Heart right ventricle (tissue), 16 donors: Measurements from ENCODE around the gene ATG12. TPM values are rescaled to one million over a fixed set of nuclear protein-coding genes. Genes with fewer than 3 reads are reported as not detected.
A peak's percentile ranks its signal among the peaks of the same experiment; 100 is the strongest.
"Not testable (repeated sequence)": the region's sequence is repeated elsewhere in the genome, so short reads cannot be mapped to it uniquely, and the experiment has no call there.

Experiments used
- ATAC-seq, 8 donors: fragments of 200-7000 bp; cut with Tn5 transposase; one replicate each; pipeline ENCODE4 v1.9.1; 2020; ENCODE audit warnings: mild to moderate bottlenecking in 8 of 8, moderate library complexity in 8 of 8, moderate number of reproducible peaks in 1 of 8
- DNase-seq, 2 donors: peaks; one replicate each; pipeline ENCODE4 v3.0.0-alpha.2; 2020
- H3K27ac ChIP-seq, 10 donors: fragments of 200-600 bp; sonication (generic) in 2 of 10; one replicate each; pipeline versions ENCODE4 v1.5.0 to v1.8.0; 2020 to 2022; ENCODE audit warnings: mild to moderate bottlenecking in 3 of 10
- H3K27me3 ChIP-seq, 7 donors: fragments of 200-600 bp; one replicate each; pipeline ENCODE4 v1.8.0; 2021 to 2022; ENCODE audit warnings: mild to moderate bottlenecking in 2 of 7
- H3K36me3 ChIP-seq, 9 donors: fragments of 200-600 bp; sonication (generic) in 1 of 9; one replicate each; pipeline versions ENCODE4 v1.5.0 to v1.8.0; 2020 to 2022; ENCODE audit warnings: mild to moderate bottlenecking in 2 of 9
- H3K4me1 ChIP-seq, 9 donors: fragments of 200-600 bp; sonication (generic) in 1 of 9; one replicate each; pipeline versions ENCODE4 v1.5.0 to v1.8.0; 2020 to 2022; ENCODE audit warnings: mild to moderate bottlenecking in 4 of 9
- H3K4me3 ChIP-seq, 10 donors: fragments of 200-600 bp; sonication (generic) in 2 of 10; one replicate each; pipeline versions ENCODE4 v1.5.0 to v1.8.0; 2020 to 2022; ENCODE audit warnings: mild to moderate bottlenecking in 7 of 10, moderate library complexity in 2 of 10
- H3K9me3 ChIP-seq, 11 donors: fragments of 200-600 bp in 10 of 11; sonication (generic) in 2 of 11; one replicate each; pipeline versions ENCODE4 v1.5.0 to v1.8.0; 2013 to 2022; ENCODE audit warnings: mild to moderate bottlenecking in 2 of 11, control low read depth in 1 of 11, moderate library complexity in 1 of 11
- WGBS, 2 donors: extraction: QIAGEN DNeasy Blood & Tissue Kit; methylation state at CpG; one replicate each; pipeline ENCODE4 v1.1.7; 2013; ENCODE audit warnings: inconsistent platforms in 1 of 2; 5-methylcytosine and 5-hydroxymethylcytosine counted together
- intact Hi-C, 10 donors: fragments of 100-400 bp; cut with DNase I; formaldehyde crosslinking; loops; one replicate each; pipeline versions ENCODE4 v1.11.1 to v1.14.2; 2022
- polyA plus RNA-seq, 2 donors: library from polyadenylated mRNA; stranded (reverse); fragments of 200-250 nt; gene quantifications; one replicate each; pipeline ENCODE4 v1.2.3, GENCODE V29; 2013
- total RNA-seq, 10 donors: library from RNA; stranded (reverse); fragmentation: NEBNext Ultra II Directional in 3 of 10; extraction: Animal tissue kit (Norgen Biotek cat#: 25700) in 3 of 10; gene quantifications; one replicate each; pipeline versions ENCODE4 v1.2.1 to v1.2.4, GENCODE V29; 2021 to 2023
- TF ChIP-seq, protein P1 (sequence below), 9 donors: fragments of 200-600 bp; sonication (generic) in 2 of 9; IDR thresholded peaks; one replicate each; pipeline versions ENCODE4 v1.5.0 to v1.8.0; 2021 to 2022; ENCODE audit warnings: antibody characterized with exemption in 9 of 9, mild to moderate bottlenecking in 5 of 9, moderate library complexity in 1 of 9
- donor health status: Arrhythmogenic right ventricular cardiomyopathy.
- donor health status: ischemic (EF 13 %, LVEDD 7.1; RV severe dilation, severe dysfunction).
- donor health status: healthy with polysubstance abuse.
- donor health status: DM: no; HTN: yes; CAD: no.
- donor health status: DM: no; HTN: no; CAD: no.
- donor health status: ischemic (EF 25% LVEDD 6.9; RV normal size, moderate dysfunction).
- donor health status: ischemic (EF 25% LVEDD 5.7; RV mildly dilated, moderate dysfunction).
- donor health status: healthy.
- donor health status: DM: yes; HTN: yes; CAD: no.
- donor health status: Ischemic cardiomyopathy.
- donor health status: ischemic (EF 35%, LVEDD 5.7; RV mildly dilated, moderate dysfunction).
- donor health status: nonischemic (EF 11% LVEDD 7.7; RV severe dilation, severe dysfunction).
- donor health status: DM: yes; HTN: yes; CAD: no.
- donor health status: PGD.
- donor health status: ischemic (EF 29% LVEDD 5.4; RV normal size, mild dysfunction).
- donor health status: nonischemic (EF 23%, LVEDD 6.1; RV moderate dilation, normal function).

Gene ATG12
- total and polyA plus RNA-seq, 12 donors = 18.0 to 29.8 (median 25.0) TPM

DNA sequence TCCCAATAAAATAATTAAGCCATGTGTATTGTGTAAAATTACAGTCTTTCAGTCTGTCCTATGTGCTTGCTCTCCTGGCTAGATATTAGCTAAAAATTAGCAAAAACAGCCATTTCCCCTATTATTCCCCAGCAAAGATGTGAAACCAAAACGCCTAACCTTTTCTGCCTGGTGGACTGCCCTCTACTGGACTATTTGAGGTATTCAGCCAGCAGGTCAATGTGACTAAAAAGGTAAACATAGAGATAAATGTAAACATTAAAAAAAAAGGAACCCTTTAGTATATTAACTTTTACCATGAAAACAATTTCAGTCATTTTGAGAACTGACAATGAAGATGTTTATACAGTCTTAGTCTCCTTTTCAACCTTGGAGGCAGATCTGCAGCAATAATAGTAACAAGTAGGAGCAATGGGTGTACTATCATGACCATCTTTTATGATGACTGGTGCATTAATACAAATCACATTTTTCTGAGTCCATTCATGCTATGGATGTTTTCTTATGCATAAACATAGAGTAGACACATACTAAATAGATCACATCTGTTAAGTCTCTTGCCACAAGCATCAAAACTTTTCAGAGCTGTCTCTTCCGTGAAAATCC lies 10.1 kb downstream of the ATG12 start:
- DNase-seq (peak in 1 of 2 donors; percentile 17), ATAC-seq (peak in 2 of 8 donors; percentile 42 to 49)
- intact Hi-C loops = loop anchor here in 7 of 10 donors (2.0 to 10.0 kb wide), 5 partner anchors 196 to 526 kb away; no protein-coding TSS in a partner anchor
- Histone ChIP-seq H3K9me3 (no peaks in the 10 kb centered on the region), H3K27me3 (no peaks in the 10 kb centered on the region), H3K4me1 (peaks cover 0 to 5% (median 0%) of the 10 kb centered on the region in 9 donors), H3K4me3 (no peak overlapping the region), H3K36me3 (peaks cover 0 to 92% (median 21%) of the 10 kb centered on the region in 9 donors), H3K27ac (no peak overlapping the region)
- WGBS, 2 donors = 52 to 55% methylated on average over 2 of the region's 2 CpGs
- TF ChIP-seq, protein P1, sequence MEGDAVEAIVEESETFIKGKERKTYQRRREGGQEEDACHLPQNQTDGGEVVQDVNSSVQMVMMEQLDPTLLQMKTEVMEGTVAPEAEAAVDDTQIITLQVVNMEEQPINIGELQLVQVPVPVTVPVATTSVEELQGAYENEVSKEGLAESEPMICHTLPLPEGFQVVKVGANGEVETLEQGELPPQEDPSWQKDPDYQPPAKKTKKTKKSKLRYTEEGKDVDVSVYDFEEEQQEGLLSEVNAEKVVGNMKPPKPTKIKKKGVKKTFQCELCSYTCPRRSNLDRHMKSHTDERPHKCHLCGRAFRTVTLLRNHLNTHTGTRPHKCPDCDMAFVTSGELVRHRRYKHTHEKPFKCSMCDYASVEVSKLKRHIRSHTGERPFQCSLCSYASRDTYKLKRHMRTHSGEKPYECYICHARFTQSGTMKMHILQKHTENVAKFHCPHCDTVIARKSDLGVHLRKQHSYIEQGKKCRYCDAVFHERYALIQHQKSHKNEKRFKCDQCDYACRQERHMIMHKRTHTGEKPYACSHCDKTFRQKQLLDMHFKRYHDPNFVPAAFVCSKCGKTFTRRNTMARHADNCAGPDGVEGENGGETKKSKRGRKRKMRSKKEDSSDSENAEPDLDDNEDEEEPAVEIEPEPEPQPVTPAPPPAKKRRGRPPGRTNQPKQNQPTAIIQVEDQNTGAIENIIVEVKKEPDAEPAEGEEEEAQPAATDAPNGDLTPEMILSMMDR (IDR thresholded peaks at IDR 0.05) = peak; percentile 52 to 85 (median 78)

DNA sequence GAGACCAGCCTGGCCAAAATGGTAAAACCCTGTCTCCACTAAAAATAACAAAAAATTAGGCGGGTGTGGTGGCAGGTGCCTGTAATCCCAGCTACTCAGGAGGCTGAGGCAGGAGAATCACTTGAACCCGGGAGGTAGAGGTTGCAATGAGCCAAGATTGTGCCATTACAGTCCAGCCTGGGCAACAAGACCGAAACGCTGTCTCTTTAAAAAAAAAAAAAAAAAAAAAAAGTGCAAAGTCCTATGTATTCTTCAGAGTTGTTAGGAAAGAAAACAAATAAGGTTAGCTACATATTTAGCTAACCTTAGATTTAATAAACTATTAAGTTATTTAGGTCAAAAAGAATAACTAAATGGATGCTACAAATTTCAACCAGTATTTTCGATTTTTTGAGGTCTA lies 11.5 kb downstream of the ATG12 start:
- TF ChIP-seq, protein P1 (IDR thresholded peaks at IDR 0.05) = no peak
- peaks cover 0 to 78% (median 20%) of the 10 kb centered on the region in 9 donors for H3K36me3 ChIP-seq
- H3K4me1 ChIP-seq = no peaks in the 10 kb centered on the region
- DNase-seq = no peak
- H3K4me3 ChIP-seq = no peak overlapping the region
- intact Hi-C loops = loop anchor here in 7 of 10 donors (2.0 to 10.0 kb wide), 5 partner anchors 195 to 525 kb away; no protein-coding TSS in a partner anchor
- H3K9me3 ChIP-seq = no peaks in the 10 kb centered on the region
- H3K27me3 ChIP-seq = no peaks in the 10 kb centered on the region
- 96% methylated on average over 5 of the region's 5 CpGs for WGBS, 2 donors
- ATAC-seq = no peak
- H3K27ac ChIP-seq = no peak overlapping the region

DNA sequence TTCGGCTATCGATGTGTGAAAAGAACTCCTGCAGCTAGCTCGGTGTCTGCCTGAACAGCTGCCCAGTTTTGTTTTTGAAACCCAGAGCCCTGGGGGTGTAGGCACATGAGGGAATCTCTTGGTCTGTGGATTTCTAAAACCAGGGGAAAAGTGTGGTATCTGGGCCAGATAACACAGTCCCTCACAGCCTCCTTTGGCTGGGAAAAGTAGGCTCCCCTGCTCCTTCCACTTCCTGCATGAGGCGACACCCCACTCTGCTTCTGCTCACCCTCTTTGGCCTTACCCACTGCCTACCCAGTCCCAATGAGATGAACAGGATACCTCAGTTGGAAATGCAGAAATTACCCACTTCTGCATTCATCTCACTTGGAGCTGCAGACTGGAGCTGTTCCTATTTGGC lies 15.4 kb downstream of the ATG12 start:
- no peak for ATAC-seq

DNA sequence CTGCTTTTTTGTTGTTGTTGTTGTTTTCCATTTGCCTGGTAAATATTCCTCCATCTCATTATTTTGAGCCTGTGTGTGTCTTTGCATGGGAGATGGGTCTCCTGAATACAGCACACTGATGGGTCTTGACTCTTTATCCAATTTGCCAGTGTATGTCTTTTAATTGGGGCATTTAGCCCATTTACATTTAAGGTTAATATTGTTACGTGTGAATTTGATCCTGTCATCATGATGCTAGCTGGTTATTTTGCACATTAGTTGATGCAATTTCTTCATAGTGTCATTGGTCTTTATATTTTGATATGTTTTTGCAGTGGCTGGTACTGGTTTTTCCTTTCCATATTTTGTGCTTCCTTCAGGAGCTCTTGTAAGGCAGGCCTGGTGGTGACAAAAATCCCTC lies 16.4 kb downstream of the ATG12 start:
- H3K4me1 ChIP-seq, DNase-seq, H3K4me3 ChIP-seq, H3K9me3 ChIP-seq, H3K27ac ChIP-seq, H3K27me3 ChIP-seq, ATAC-seq: not testable (repeated sequence)
- peaks cover 0 to 29% (median 10%) of the 10 kb centered on the region in 9 donors for H3K36me3 ChIP-seq
- intact Hi-C loops = loop anchor here in 2 of 10 donors (5.0 to 10.0 kb wide), 2 partner anchors 178 to 520 kb away; no protein-coding TSS in a partner anchor
- WGBS, 2 donors = 100% methylated on average over 1 of the region's 1 CpG

More for the DNA sequence above, 15.4 kb downstream of the ATG12 start:
- no peaks in the 10 kb centered on the region for H3K27me3 ChIP-seq
- intact Hi-C loops = loop anchor here in 1 of 10 donors (10.0 kb wide), 1 partner anchor 521 kb away; no protein-coding TSS in a partner anchor
- H3K4me1 ChIP-seq = no peaks in the 10 kb centered on the region
- DNase-seq = no peak
- no peak overlapping the region for H3K27ac ChIP-seq
- TF ChIP-seq, protein P1 (IDR thresholded peaks at IDR 0.05) = no peak
- no peaks in the 10 kb centered on the region for H3K9me3 ChIP-seq
- peaks cover 0 to 39% (median 10%) of the 10 kb centered on the region in 9 donors for H3K36me3 ChIP-seq
- H3K4me3 ChIP-seq = no peak overlapping the region
- WGBS, 2 donors = 96 to 98% methylated on average over 4 of the region's 4 CpGs

DNA sequence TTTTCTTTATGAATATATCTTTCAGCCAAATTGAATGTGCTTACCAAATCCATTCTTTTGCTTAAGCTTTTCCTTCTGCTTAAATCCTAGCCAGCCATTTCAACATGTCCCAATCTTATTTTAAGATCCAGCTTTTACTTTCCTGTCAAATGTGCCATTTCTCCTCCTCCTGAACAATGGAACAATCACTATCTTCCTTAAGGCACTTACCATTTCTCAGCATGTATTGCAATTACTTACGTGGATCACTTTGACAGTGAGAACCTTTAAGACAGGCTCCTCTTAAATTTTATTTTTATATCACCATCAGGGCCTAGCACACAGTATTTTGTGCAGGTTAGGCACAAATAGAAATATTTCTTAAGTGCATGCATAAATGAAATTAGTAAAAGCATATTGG lies 20.5 kb downstream of the ATG12 start:
- Histone ChIP-seq H3K4me3 (no peak overlapping the region), H3K27ac (no peak overlapping the region), H3K36me3 (no peaks in the 10 kb centered on the region), H3K4me1 (peaks cover 0 to 10% (median 4%) of the 10 kb centered on the region in 9 donors), H3K9me3 (no peaks in the 10 kb centered on the region), H3K27me3 (peaks cover 0 to 35% (median 11%) of the 10 kb centered on the region in 7 donors)
- intact Hi-C loops = loop anchor here in 2 of 10 donors (5.0 to 10.0 kb wide), 2 partner anchors 174 to 516 kb away; no protein-coding TSS in a partner anchor
- ATAC-seq = no peak
- TF ChIP-seq, protein P1 (IDR thresholded peaks at IDR 0.05) = no peak
- 84 to 100% methylated on average over 1 of the region's 1 CpG for WGBS, 2 donors
- no peak for DNase-seq
